Erythroblast (primary cell): ENCODE measurements around the gene IRF3.

ENCODE experiments used
- GATA1 ChIP-seq: IDR thresholded peaks from 2 replicates; pipeline ENCODE4 v1.6.1; 2011; ENCODE audit warnings: low read depth, mild to moderate bottlenecking, control low read depth, low read length, moderate library complexity
- POLR2A ChIP-seq: IDR thresholded peaks from 2 replicates; pipeline ENCODE4 v1.6.1; 2011; ENCODE audit warnings: mild to moderate bottlenecking, low read length

DNA sequence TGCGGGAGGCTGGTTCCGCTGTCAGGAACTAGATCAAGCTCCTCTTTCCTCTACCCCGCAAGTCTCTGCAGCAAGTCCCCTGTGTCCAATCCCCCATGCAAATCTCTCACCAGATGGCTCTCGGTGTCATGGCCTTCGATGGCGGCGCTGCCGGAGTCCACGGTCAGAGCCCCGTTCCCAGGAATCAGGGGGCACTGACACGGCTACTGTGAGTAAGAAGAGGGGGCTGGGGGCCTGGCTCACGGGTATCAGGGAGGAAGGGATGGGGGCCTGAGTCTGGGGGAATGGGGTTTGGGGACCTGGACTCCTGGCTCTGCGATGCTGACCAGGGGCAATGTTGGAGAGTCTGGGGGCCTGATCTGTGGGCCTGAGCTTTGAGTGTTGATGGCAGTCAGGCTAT is 19.7 kb downstream of the IRF3 start:
- TF ChIP-seq POLR2A (no peak), GATA1 (no peak)
